A549 (cell line): Measurements from ENCODE around the gene PRRC2B.

ENCODE experiments used
- CBX2 ChIP-seq: fragments of 200-600 bp; sonication (generic); IDR thresholded peaks from 2 replicates; pipeline ENCODE4 v1.6.1; 2016; ENCODE audit warnings: low read depth, mild to moderate bottlenecking, borderline replicate concordance
- CEBPB ChIP-seq, 2 experiments: fragments of >200 bp in 1 of 2; sonication (Bioruptor Twin) in 1 of 2; formaldehyde crosslinking in 1 of 2; IDR thresholded peaks; 2 replicates each; pipeline ENCODE4 v1.6.1; 2012 to 2016
- CHD2 ChIP-seq: fragments of 150-350 bp; IDR thresholded peaks from 2 replicates; pipeline ENCODE4 v1.6.1; 2014; ENCODE audit warnings: low read length; ENCODE audit not compliant: partially characterized antibody
- FOSL2 ChIP-seq, 2 experiments: fragments of 450-650 bp in 1 of 2; fragments of >200 bp in 1 of 2; sonication (Bioruptor Twin) in 1 of 2; formaldehyde crosslinking; IDR thresholded peaks; 2 replicates each; pipeline versions ENCODE4 v1.5.0 to v1.6.1; 2016 to 2020; ENCODE audit warnings: mild to moderate bottlenecking in 1 of 2, moderate library complexity in 1 of 2
- HMGXB4 ChIP-seq: fragments of 250-450 bp; sonication (Bioruptor Pico); IDR thresholded peaks from 2 replicates; pipeline ENCODE4 v1.5.0; 2021; ENCODE audit warnings: mild to moderate bottlenecking, moderate library complexity, borderline replicate concordance
- HOXA7 ChIP-seq: fragments of 250-450 bp; sonication (Bioruptor Pico); IDR thresholded peaks from 2 replicates; pipeline ENCODE4 v1.5.0; 2020; ENCODE audit warnings: mild to moderate bottlenecking, moderate library complexity
- MAX ChIP-seq: IDR thresholded peaks from 2 replicates; pipeline ENCODE4 v1.6.1; 2012
- MAZ ChIP-seq: fragments of 150-350 bp; IDR thresholded peaks from 2 replicates; pipeline ENCODE4 v1.6.1; 2014; ENCODE audit warnings: antibody characterized with exemption, low read depth, low read length, borderline replicate concordance
- POLR2A ChIP-seq: IDR thresholded peaks from 2 replicates; pipeline ENCODE4 v1.6.1; 2012; ENCODE audit warnings: mild to moderate bottlenecking, low read length
- RAD21 ChIP-seq, 2 experiments: fragments of >200 bp in 1 of 2; sonication (Bioruptor Twin) in 1 of 2; formaldehyde crosslinking in 1 of 2; IDR thresholded peaks in 1 of 2; conservative IDR thresholded peaks in 1 of 2; 2 replicates in 1 of 2; 3 replicates in 1 of 2; pipeline ENCODE4 v1.6.1; 2012 to 2018; ENCODE audit warnings: inconsistent platforms in 1 of 2
- RARB ChIP-seq: fragments of 250-450 bp; sonication (Bioruptor Pico); IDR thresholded peaks from 2 replicates; pipeline ENCODE4 v1.8.0; 2021; ENCODE audit warnings: mild to moderate bottlenecking, moderate library complexity
- TF ChIP-seq, protein P1 (sequence below): fragments of >200 bp; sonication (Bioruptor Twin); formaldehyde crosslinking; IDR thresholded peaks from 3 replicates; pipeline ENCODE4 v1.5.1; 2016
- TF ChIP-seq, protein P2 (sequence below): fragments of 450-650 bp; IDR thresholded peaks from 2 replicates; pipeline ENCODE4 v1.6.1; 2014; ENCODE audit warnings: antibody characterized with exemption
- TF ChIP-seq, protein P3 (sequence below): IDR thresholded peaks from 2 replicates; pipeline ENCODE4 v1.6.1; 2012

DNA sequence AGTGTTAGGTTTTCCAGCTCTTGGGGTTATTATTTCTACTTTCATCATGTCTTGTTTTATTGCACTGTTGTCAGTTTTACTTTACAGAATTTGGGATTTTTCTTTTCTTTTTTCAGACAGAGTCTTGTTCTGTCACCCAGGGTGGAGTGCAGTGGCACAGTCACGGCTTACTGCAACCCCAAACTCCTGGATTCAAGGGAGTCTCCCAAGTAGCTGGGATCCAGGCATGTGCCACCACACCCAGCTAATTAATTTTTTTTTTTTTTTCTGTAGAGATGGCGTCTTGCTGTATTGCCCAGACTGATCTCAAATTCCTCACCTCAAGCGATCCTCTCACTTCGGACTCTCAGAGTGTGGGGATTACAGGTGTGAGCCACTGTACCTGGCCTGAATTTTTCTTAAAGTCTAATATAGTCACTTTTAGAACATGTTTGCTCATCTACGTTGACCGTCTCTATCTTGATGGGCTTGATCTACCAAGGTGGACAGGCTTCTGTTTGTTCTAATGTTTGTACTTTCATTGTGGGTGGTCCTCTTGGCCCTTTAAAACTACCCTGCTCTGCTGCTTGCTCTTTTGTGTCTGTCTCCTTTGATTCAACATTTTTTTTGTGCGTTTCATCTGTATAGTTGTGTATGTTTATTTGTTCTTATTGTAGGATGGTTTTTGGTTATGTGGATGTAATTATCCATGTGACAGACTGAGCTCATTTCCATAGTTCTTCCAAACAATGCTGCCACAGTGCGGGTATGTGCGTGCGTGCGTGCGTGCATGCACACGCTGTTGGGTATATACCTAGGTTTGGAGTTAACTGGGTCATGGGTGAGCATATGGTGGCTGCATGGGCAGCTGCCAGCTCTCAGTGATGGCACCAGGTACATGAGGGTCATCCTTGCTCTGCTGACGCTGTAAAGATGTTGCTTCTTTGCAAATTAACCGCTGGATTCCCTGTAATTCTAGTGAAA lies 18.1 kb downstream of the PRRC2B start:
- TF ChIP-seq CBX2 (no peak), POLR2A (no peak), MAZ (no peak), HOXA7 (CRISPR knock-in tag) (no peak), HMGXB4 (CRISPR knock-in tag) (no peak), CEBPB (IDR thresholded peaks at IDR 0.05) (no peak), RARB (CRISPR knock-in tag) (no peak), RAD21 (conservative IDR thresholded peaks at IDR 0.05 in 1 of 2, IDR thresholded peaks at IDR 0.05 in 1 of 2) (no peak), FOSL2 (IDR thresholded peaks at IDR 0.05) (no peak), FOSL2 (CRISPR knock-in tag; IDR thresholded peaks at IDR 0.05) (no peak), MAX (no peak), CHD2 (no peak)
- TF ChIP-seq, protein P1, sequence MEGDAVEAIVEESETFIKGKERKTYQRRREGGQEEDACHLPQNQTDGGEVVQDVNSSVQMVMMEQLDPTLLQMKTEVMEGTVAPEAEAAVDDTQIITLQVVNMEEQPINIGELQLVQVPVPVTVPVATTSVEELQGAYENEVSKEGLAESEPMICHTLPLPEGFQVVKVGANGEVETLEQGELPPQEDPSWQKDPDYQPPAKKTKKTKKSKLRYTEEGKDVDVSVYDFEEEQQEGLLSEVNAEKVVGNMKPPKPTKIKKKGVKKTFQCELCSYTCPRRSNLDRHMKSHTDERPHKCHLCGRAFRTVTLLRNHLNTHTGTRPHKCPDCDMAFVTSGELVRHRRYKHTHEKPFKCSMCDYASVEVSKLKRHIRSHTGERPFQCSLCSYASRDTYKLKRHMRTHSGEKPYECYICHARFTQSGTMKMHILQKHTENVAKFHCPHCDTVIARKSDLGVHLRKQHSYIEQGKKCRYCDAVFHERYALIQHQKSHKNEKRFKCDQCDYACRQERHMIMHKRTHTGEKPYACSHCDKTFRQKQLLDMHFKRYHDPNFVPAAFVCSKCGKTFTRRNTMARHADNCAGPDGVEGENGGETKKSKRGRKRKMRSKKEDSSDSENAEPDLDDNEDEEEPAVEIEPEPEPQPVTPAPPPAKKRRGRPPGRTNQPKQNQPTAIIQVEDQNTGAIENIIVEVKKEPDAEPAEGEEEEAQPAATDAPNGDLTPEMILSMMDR: no peak
- TF ChIP-seq, protein P2, sequence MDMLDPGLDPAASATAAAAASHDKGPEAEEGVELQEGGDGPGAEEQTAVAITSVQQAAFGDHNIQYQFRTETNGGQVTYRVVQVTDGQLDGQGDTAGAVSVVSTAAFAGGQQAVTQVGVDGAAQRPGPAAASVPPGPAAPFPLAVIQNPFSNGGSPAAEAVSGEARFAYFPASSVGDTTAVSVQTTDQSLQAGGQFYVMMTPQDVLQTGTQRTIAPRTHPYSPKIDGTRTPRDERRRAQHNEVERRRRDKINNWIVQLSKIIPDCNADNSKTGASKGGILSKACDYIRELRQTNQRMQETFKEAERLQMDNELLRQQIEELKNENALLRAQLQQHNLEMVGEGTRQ: no peak
- TF ChIP-seq, protein P3, sequence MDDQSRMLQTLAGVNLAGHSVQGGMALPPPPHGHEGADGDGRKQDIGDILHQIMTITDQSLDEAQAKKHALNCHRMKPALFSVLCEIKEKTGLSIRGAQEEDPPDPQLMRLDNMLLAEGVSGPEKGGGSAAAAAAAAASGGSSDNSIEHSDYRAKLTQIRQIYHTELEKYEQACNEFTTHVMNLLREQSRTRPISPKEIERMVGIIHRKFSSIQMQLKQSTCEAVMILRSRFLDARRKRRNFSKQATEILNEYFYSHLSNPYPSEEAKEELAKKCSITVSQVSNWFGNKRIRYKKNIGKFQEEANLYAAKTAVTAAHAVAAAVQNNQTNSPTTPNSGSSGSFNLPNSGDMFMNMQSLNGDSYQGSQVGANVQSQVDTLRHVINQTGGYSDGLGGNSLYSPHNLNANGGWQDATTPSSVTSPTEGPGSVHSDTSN: no peak
